ENCODE measurements around the gene TMBIM6. TPM values are rescaled to one million over a fixed set of nuclear protein-coding genes. Genes with fewer than 3 reads are reported as not detected.
"Not testable (repeated sequence)": the region's sequence is repeated elsewhere in the genome, so short reads cannot be mapped to it uniquely, and the experiment has no call there.

TMBIM6 gene
- total and polyA plus RNA-seq, 5 experiments from 2014 or later: 380 to 1,126 (median 817) TPM

DNA sequence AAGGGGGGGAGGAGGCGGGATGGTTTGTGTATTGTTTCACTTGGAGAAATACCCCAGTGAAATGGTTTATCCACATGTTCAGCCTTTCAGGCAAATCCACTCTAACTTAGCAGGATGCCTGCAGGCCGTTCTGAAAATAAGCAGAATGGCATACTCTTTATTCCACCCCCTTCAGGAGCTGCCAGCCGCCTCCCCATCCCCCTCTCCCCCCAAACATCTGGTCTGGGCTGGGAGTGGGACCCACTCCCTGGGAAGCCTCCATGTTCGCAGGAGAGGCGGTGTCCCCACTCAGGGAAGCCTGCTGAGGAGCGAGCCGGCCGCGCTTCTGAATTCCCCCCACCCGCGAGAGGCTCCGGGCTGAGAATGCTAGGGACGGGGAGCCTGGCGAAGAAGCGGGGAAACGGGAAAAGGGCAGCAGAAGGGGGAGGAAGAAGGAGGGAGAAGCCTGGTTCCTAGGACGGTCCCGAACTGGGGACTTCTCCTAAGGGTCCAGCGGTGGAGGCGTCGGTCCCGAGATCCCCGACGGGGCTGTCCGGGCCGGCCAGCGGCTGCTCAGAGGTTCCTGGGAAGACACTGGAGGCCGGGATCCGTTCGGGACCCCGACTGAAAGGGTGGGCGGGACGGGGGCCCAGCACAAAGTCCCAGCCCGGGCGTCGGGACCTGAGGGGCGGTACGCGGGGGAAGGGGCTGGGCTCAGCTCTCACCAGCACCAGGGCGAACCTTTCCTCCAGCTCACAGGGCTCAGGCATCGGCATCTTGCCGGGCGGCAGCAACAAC, 34.8 kb upstream of the TMBIM6 start:
- peak overlapping the region; percentile 55 to 96 (median 86) for H3K27ac Mint-ChIP-seq
- H3K27me3 Mint-ChIP-seq: peaks cover 0 to 1% (median 0%) of the 10 kb centered on the region in 5 donors
- peak overlapping the region; percentile 86 to 96 (median 90) for H3K4me3 Mint-ChIP-seq
- H3K4me1 Mint-ChIP-seq: peaks cover 30 to 52% (median 50%) of the 10 kb centered on the region in 4 donors
- ATAC-seq (peak; percentile 32 to 52), DNase-seq (peak in 3 of 10 donors; percentile 18 to 20 (median 19))
- POLR2A ChIA-PET: interaction anchor here (1.0 to 9.5 kb wide), 14 partner anchors 8 to 139 kb away, joined by 3 to 93 read pairs (median 6); partner anchors contain the start of genes MCRS1 and TMBIM6
- no peaks in the 10 kb centered on the region for H3K36me3 Mint-ChIP-seq
- no peaks in the 10 kb centered on the region for H3K9me3 Mint-ChIP-seq

GRCh38 chr12:49707128-49707811, 34.1 kb upstream of the TMBIM6 start, which contains the start of gene FMNL3:
TSS of gene FMNL3 (minus strand) at chr12:49707405. CDS start at chr12:49707180, 225 bp downstream.
- ATAC-seq: peak; percentile 93 to 95
- no peaks in the 10 kb centered on the region for H3K9me3 Mint-ChIP-seq
- H3K4me1 Mint-ChIP-seq: peaks cover 28 to 49% (median 46%) of the 10 kb centered on the region in 4 donors
- peaks cover 0 to 3% (median 1%) of the 10 kb centered on the region in 5 donors for H3K27me3 Mint-ChIP-seq
- DNase-seq: peak; percentile 96 to 99 (median 99)
- H3K4me3 Mint-ChIP-seq: peak within 1 kb of the TSS; percentile 86 to 96 (median 90)
- H3K27ac Mint-ChIP-seq: peak within 1 kb of the TSS; percentile 80 to 96 (median 92)
- POLR2A ChIA-PET: interaction anchor here (1.0 to 9.5 kb wide), 13 partner anchors 8 to 140 kb away, joined by 3 to 93 read pairs (median 7); partner anchors contain the start of genes MCRS1 and TMBIM6
- H3K36me3 Mint-ChIP-seq: no peaks in the 10 kb centered on the region

DNA sequence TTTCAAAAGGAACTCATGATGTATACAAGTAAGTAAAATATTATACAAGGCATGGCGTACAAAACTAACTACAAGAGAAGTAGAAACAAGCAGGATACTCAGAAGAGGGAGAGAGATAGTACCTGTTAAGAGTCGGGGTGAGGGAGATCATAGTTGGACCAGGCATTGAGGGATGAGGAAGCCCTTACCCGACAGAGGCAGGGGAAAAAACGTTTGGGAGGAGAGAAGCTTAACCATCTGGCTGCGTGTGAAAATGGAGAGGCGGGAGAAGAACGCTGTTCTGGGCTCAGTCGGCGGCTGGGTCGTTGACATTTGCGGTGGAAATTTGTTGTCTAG, 33.6 kb upstream of the TMBIM6 start:
- no peak for ATAC-seq
- POLR2A ChIA-PET: interaction anchor here (0.8 to 9.5 kb wide), 9 partner anchors 9 to 140 kb away, joined by 3 to 93 read pairs (median 6); partner anchors contain the start of genes MCRS1 and TMBIM6
- Mint-ChIP-seq H3K4me3 (peak overlapping the region; percentile 68 to 87 (median 75)), H3K4me1 (peaks cover 25 to 45% (median 41%) of the 10 kb centered on the region in 4 donors), H3K36me3 (no peaks in the 10 kb centered on the region), H3K9me3 (no peaks in the 10 kb centered on the region), H3K27me3 (peaks cover 3 to 6% (median 4%) of the 10 kb centered on the region in 5 donors), H3K27ac (peak overlapping the region in 9 of 10 donors; percentile 76 to 96 (median 90))
- no peak for DNase-seq

GRCh38 chr12:49708851-49709250, 32.5 kb upstream of the TMBIM6 start:
- peaks cover 4 to 16% (median 5%) of the 10 kb centered on the region in 5 donors for H3K27me3 Mint-ChIP-seq
- H3K4me3 Mint-ChIP-seq: no peak overlapping the region
- DNase-seq (no peak), ATAC-seq (no peak)
- POLR2A ChIA-PET: interaction anchor here (0.6 to 9.5 kb wide), 5 partner anchors 33 to 86 kb away, joined by 3 to 93 read pairs (median 4); partner anchors contain the start of gene TMBIM6
- peaks cover 21 to 34% (median 30%) of the 10 kb centered on the region in 4 donors for H3K4me1 Mint-ChIP-seq
- H3K36me3 Mint-ChIP-seq: no peaks in the 10 kb centered on the region
- H3K9me3 Mint-ChIP-seq: no peaks in the 10 kb centered on the region
- H3K27ac Mint-ChIP-seq: peak overlapping the region in 1 of 10 donors; percentile 18

DNA sequence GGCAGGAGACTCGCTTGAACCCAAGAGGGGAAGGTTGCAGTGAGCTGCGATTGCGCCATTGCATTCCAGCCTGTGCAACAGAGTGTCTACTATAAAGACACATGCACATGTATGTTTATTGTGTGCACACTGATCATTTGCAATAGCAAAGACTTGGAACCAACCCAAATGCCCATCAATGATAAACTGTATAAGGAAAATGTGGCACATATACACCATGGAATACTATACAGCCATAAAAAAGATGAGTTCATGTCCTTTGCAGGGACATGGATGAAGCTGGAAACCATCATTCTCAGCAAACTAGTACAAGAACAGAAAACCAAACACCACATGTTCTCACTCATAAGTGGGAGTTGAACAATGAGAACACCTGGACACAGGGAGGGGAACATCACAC, 27.4 kb upstream of the TMBIM6 start:
- POLR2A ChIA-PET: interaction anchor here (0.9 kb wide), 1 partner anchor 80 kb away, joined by 3 read pairs; no protein-coding TSS in a partner anchor
- peaks cover 7 to 18% (median 16%) of the 10 kb centered on the region in 5 donors for H3K27me3 Mint-ChIP-seq
- not testable (repeated sequence) for H3K27ac Mint-ChIP-seq, H3K9me3 Mint-ChIP-seq, DNase-seq, H3K4me3 Mint-ChIP-seq, H3K4me1 Mint-ChIP-seq, ATAC-seq, H3K36me3 Mint-ChIP-seq

DNA sequence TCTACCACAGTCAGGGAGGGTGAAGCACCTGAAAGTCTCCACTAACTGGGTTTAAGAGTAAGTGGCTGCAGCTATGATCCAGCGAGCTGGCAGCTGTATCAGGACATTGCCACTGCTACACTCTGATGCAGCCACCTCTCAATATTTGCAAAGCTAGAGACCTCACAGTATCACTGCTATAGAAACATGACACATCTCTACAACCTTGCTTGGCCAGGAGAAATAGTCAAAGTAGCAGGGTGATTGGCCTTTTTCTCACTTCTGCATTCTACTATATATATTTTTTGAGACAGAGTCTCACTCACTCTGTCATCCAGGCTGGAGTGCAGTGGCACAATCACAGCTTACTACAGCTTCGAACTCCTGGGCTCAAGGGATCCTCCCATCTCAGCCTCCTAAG, 24.8 kb upstream of the TMBIM6 start:
- H3K27me3 Mint-ChIP-seq: peaks cover 7 to 18% (median 16%) of the 10 kb centered on the region in 5 donors
- ATAC-seq: no peak
- no peak overlapping the region for H3K27ac Mint-ChIP-seq
- no peak for DNase-seq
- no peaks in the 10 kb centered on the region for H3K9me3 Mint-ChIP-seq
- POLR2A ChIA-PET: interaction anchor here (1.8 kb wide), 1 partner anchor 25 kb away, joined by 5 read pairs; the partner anchor contains the start of gene TMBIM6
- H3K4me1 Mint-ChIP-seq: peaks cover 0 to 3% (median 0%) of the 10 kb centered on the region in 4 donors
- H3K4me3 Mint-ChIP-seq: no peak overlapping the region
- H3K36me3 Mint-ChIP-seq: no peaks in the 10 kb centered on the region

- ATAC-seq, POLR2A ChIA-PET, H3K4me1 Mint-ChIP-seq, H3K27ac Mint-ChIP-seq, H3K36me3 Mint-ChIP-seq, DNase-seq, H3K4me3 Mint-ChIP-seq, H3K9me3 Mint-ChIP-seq: not testable (repeated sequence)
- peaks cover 4 to 14% (median 10%) of the 10 kb centered on the region in 5 donors for H3K27me3 Mint-ChIP-seq
Measured at GRCh38 chr12:49717800-49718199, 23.6 kb upstream of the TMBIM6 start.

GRCh38 chr12:49720214-49720613, 21.1 kb upstream of the TMBIM6 start:
- H3K4me1 Mint-ChIP-seq: peaks cover 0 to 3% (median 0%) of the 10 kb centered on the region in 4 donors
- peaks cover 0 to 10% (median 9%) of the 10 kb centered on the region in 5 donors for H3K27me3 Mint-ChIP-seq
- DNase-seq (no peak), ATAC-seq (no peak)
- no peaks in the 10 kb centered on the region for H3K9me3 Mint-ChIP-seq
- no peak overlapping the region for H3K4me3 Mint-ChIP-seq
- POLR2A ChIA-PET: interaction anchor here (0.6 kb wide), 1 partner anchor 12 kb away, joined by 5 read pairs; no protein-coding TSS in a partner anchor
- H3K27ac Mint-ChIP-seq: peak overlapping the region in 1 of 10 donors; percentile 58
- no peaks in the 10 kb centered on the region for H3K36me3 Mint-ChIP-seq

- H3K27ac Mint-ChIP-seq, H3K36me3 Mint-ChIP-seq, H3K4me1 Mint-ChIP-seq, ATAC-seq, DNase-seq, H3K9me3 Mint-ChIP-seq, POLR2A ChIA-PET, H3K4me3 Mint-ChIP-seq: not testable (repeated sequence)
- peaks cover 0 to 11% (median 8%) of the 10 kb centered on the region in 5 donors for H3K27me3 Mint-ChIP-seq
Measured at GRCh38 chr12:49721355-49721754, 20.0 kb upstream of the TMBIM6 start.

- Mint-ChIP-seq H3K36me3 (no peaks in the 10 kb centered on the region), H3K27me3 (peaks cover 0 to 8% (median 6%) of the 10 kb centered on the region in 5 donors), H3K4me1 (no peaks in the 10 kb centered on the region), H3K9me3 (no peaks in the 10 kb centered on the region), H3K4me3 (no peak overlapping the region), H3K27ac (no peak overlapping the region)
- DNase-seq (no peak), ATAC-seq (no peak)
- POLR2A ChIA-PET: no interaction called here
Measured at GRCh38 chr12:49728446-49728845, 12.9 kb upstream of the TMBIM6 start.

DNA sequence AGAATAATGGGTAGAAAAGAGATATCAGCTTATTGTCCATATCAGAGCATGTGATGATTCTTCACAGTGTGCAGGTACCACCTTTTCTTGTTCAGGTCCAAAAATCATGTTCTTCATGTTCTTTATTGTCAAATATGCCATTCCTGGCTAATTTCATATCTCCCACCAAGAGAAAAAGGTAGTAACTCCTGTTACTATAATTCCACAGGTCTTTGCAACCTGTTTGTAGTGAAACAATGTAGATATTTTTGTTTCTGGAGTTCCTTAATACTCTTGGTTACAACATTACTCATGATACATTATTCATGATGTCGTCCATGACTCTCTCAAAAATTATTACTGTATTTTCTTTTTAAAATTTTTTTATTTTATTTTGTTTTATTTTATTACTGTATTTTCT, 11.3 kb upstream of the TMBIM6 start:
- Mint-ChIP-seq H3K36me3 (peaks cover 0 to 4% (median 0%) of the 10 kb centered on the region in 3 donors), H3K27ac (no peak overlapping the region), H3K9me3 (peaks cover 0 to 6% (median 2%) of the 10 kb centered on the region in 9 donors), H3K4me3 (no peak overlapping the region), H3K4me1 (no peaks in the 10 kb centered on the region), H3K27me3 (peaks cover 0 to 4% (median 2%) of the 10 kb centered on the region in 5 donors)
- POLR2A ChIA-PET: no interaction called here
- no peak for DNase-seq
- ATAC-seq: no peak

- POLR2A ChIA-PET: no interaction called here
- Mint-ChIP-seq H3K27ac (no peak overlapping the region), H3K4me1 (no peaks in the 10 kb centered on the region), H3K36me3 (peaks cover 0 to 9% (median 3%) of the 10 kb centered on the region in 3 donors), H3K4me3 (no peak overlapping the region), H3K9me3 (peaks cover 0 to 12% (median 5%) of the 10 kb centered on the region in 9 donors), H3K27me3 (peaks cover 0 to 1% (median 1%) of the 10 kb centered on the region in 5 donors)
- no peak for ATAC-seq
- no peak for DNase-seq
Measured at GRCh38 chr12:49730568-49731101, 10.7 kb upstream of the TMBIM6 start.
